Activated CD8-positive, alpha-beta memory T cell treated with anti-CD3 and anti-CD28 coated beads, Interleukin-2, amount 50 U/mL, for 1 hour (primary cell): ENCODE data around the gene TMEM63A.
"Not testable (repeated sequence)": the region's sequence is repeated elsewhere in the genome, so short reads cannot be mapped to it uniquely, and the experiment has no call there.

Source experiments
- DNase-seq: peaks from one replicate; pipeline ENCODE4 v3.0.0-alpha.2; 2020; ENCODE audit errors: extremely low read depth

TMEM63A gene

DNA sequence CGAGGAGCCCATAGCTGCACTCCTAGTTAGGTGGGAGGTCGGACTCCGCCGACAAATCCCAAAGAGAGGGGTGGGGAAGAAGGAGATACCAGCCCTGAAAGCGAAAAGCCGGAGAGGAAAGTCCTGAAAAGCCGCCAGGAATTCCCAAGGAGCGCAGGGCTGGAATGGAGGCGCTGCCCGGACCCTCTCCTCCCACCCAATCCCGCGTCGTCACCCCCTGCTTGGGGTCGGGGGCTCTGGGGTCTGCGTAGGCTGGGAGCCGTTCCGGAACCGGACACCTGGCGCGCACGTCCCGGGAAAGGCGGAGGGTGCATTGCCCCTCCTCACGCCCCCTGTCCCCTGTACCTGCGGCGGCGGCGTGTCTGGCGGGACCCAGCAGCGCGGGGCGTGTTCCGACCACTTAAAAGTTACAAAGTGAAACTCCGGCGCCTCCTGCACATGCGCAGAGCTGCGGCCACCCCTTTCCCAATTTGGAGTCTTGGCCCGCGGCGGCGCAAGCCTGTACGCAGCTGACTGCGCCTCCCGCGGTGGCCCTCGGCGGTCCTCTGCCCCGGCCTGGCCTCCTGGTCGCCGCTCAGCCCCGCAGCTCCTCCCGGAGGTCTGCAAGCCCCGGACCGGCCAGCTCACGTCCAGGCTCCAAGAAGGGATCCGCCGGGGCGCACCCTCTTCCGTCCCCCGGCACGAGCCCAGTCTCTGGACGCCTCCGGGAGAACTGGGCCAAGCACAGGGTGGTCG, at the start of gene TMEM63A:
Gene TMEM63A, minus strand, starts transcription at position 422 of the 735 bp plus-strand sequence. CDS start 4,800 bp downstream, outside the sequence.
- peak; percentile 82 for DNase-seq

DNA sequence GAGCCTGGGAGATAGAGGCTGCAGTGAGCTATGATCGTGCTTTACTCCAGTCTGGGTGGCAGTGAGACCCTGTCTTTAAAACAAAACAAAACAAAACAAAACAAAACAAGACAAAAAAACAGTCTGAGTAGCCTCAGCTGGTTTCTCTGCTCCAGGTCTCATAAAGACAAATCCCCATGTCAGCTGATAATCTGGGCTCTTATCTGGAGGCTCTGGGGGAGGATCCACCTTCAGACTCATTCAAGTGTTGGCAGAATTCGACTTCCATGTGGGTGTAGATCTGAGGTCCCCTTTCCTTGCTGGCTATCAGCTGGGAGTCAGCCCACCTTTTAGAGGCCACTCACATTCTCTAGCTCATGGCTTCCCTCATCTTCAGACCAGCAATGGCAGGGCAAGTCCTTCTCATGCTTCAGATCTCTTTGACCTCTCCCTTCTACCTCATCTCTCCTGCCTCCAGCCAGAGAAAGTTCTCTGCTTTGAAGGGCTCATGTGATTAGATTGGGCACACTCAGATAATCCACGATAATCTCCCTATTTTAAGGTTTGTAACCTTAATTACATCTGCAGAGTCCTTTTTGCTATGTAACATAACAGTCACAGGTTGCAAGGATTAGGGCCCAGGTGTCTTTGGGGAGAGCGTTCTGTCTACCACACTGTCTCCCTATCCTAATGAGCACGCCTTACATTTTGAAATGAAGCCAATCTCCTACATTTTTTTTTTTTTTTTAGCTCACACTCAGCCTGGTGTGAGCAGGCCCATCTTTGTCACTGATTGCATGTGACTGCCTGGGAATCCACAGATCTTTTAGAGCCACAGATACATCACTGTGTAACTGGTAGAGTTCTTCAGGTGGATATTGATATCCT, 49.3 kb upstream of the TMEM63A start:
- no peak for DNase-seq

DNA sequence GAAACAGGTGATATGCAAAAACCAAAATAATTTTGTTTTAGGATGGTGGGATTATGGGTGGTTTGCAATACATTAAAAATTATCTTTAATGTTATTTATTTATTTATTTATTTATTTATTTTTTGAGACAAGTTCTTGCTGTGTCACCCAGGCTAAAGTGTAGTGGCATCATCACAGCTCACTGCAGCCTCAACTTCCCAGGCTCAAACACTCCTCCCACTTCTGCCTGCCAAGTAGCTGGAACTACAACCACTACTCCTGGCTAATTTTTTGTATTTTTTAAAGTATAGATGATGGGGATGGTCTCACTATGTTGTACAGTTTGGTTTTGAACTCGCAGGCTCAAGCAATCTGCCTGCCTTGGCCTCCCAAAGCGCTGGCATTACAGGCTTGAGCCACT, 48.4 kb upstream of the TMEM63A start:
- DNase-seq = no peak

DNA sequence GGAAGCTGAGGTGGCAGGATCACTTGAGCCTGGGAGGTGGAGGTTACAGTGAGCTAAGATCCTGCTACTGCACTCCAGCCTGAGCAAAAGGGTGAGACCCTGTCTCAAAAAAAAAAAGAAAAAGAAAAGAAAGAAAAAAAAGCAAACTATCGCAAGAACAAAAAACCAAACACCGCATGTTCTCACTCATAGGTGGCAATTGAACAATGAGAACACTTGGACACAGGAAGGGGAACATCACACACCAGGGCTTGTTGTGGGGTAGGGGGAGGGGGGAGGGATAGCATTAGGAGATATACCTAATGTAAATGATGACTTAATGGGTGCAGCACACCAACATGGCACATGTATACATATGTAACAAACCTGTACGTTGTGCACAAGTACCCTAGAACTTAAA, 47.3 kb upstream of the TMEM63A start:
- not testable (repeated sequence) for DNase-seq

DNA sequence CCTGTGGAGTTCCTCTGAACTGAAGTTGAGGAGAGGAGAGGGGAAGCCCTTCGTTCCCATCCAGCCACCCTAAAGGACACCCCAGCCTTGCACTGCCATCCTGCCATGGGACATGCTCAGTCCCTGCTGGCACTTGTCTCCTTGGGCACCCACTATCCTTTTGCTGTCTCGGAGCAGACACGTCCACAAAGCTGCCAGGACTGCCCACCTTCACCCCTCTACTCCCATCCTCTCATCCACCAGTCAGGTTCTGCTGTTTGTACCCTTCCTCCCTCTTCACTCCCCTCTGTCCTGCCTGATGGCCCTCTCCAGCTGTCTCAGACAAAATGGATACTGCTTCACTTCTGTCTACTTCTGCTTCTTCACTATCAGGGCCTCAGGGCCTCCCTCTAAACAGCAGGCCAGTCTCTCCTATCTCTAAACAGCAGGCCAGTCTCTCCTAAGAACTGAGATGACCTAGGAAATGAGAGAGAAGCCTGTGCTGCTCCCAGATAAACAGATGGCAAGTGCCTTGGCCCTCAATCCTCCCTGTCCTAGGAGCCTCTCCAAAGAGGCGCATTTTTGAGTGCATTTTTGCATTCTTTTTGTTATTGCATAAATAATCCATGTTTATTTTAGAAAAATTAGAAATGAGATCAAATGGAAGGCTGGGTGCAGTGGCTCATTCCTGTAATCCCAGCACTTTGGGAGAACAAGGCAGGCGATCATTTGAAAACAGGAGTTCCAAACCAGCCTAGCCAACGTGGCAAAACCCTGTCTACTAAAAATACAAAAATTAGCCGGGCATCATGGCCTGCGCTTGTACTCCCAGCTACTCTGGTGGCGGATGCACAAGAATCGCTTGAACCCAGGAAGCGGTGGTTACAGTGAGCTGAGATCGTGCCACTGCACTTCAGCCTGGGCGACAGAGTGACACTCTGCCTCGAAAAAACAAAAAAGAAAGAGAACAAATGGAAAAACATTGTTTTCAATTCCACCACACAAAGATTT, 46.3 kb upstream of the TMEM63A start:
- DNase-seq = no peak

DNA sequence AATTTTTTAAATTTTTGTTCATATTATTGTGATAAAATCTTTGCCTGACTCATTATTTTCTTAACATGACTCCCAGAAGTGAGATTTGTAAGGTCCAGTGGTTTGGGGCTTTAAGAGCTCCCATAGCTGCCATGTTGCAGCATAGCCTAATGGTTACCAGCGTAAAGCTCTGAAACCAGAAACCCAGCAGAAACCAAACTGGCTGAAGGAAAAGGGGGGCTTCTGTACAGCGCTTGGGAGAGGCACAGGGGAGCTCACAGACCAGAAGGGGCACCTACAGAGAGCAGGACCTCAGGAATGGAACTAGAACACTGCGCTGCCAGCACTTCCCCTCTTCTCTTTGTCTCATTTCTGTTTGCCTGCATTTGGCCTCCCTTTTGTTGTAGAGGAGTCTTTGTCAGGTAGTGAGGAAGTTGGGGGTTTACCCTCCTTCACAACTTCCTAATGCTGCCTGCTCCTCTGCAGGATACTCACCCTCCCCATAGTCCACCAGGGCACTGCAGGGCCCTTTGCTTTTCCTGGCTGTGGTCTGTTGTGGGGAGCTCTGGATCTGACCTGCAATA, 44.5 kb upstream of the TMEM63A start:
- DNase-seq = no peak

DNA sequence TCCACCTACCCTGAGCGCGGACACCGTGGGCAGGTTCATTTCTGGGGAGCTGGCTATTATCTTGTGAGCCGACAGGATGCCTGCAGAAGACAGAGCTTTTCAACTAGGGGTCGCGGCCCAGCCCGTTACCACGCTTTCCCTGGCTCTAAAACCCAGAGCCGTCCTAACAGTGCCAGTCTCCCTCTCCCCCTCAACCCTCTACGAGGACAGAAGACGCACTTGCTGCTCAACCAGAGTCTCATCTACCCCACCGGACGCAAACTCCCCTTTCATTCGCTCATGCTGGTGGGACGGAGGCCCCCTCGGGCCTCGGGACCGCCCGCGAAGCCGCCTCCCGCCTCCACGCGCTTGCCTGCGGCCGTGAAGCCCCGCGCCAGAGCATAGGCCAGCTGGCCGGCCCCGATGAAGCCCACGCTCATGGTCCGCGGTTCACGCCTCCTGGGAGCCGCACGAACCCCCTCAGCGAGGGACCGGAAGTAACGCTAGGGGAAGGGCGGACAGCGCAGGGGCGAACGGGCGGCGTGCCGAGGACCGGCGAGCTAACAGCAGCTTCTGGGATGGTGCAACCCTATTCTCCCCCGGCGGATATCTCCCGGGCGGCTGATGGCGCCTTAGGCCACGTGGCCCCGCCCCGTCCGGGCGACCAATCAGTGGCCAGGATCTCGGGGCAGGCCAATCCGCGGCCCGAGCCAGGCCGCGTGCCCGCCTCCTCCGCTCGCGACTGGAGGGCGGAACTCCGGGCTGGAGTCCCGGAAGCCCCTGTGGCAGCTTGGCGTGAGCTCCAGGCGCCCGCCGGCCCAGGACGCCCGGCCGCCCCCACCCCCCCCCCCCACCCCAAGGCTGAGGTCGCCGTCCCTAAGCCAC, 41.7 kb upstream of the TMEM63A start, which contains the start of gene PYCR2:
Gene PYCR2, minus strand, starts transcription at position 559 of the 864 bp plus-strand sequence. Its CDS starts 140 bp downstream, at position 419.
- peak; percentile 69 for DNase-seq

DNA sequence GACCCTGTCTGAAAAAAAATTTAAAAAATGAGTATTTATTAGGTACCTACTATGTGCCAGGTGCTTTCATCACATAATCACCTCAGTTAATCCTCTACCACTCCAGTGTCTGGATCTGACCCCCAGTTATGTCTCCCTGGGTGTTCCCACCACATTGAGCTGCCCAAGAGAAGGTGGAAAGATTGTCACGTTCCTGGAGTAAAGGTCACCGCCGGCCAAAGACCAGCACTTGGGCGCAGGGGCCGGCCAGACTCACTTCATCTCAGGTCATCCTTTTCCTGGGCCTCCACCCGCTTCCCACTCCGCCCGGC, 41.2 kb upstream of the TMEM63A start:
- DNase-seq = no peak

DNA sequence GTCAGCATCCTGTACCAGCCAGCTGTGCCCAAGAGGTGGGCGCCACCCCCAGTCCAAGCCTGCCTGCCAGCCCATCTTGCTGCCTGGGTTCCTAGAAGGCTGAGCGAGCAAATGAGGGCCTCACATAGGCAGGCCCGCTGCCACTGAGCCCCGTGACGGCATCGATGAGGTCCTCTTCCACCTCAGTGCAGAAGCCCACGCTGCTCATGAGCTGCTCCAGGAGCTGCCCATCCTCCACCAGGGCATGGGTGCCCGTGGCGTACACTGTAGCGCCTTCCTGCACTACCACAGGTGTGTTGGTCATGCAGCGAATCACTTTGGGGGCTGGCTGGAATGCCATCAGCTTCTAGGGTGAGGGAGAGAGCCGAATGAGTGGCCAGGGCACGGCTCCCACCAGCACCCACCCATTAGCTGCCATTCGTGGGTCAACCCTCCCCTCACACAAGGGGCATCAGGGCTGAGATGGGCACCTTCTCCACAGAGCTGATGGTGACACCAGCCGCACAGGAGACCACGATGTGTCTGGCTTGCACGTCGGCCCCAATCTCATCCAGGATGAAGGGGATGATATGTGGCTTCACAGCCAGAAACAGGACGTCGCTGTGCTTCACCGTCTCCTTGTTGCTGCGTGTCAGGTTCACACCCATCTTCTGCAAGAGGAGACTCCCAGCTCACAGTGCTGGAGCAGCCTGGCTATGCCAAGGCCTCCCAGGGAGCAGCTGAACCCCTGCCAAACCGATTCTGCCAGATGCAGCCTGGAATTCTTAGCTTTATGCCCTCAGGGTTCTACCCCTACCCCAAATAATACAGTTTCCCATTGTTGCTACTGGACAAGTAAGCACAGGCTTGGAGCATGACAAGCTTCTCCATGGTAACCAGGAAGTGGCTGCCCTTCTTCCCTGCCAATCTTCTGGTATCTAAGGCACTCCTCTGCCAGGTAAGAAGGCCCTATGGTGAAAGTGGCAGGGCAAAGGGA, 39.8 kb upstream of the TMEM63A start:
- no peak for DNase-seq

DNA sequence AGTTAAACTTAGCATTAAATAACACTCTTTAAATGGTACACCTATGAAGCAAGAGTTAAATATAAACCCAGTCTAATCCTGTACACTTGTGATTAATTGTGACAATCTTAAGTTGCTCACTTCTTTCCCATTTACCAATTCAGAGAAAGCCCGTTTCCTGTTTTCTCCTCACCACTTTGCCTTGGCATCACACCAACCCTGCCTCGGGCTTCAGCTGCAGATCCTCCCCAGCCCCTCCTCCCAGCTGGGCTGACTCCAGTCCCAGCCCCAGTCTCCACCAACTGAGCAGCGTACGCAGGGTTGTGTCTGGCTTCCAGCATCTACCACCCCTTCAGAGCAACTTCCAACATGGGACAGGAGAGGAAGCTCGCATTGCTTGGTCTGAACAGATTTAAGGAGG, 37.7 kb upstream of the TMEM63A start:
- no peak for DNase-seq

DNA sequence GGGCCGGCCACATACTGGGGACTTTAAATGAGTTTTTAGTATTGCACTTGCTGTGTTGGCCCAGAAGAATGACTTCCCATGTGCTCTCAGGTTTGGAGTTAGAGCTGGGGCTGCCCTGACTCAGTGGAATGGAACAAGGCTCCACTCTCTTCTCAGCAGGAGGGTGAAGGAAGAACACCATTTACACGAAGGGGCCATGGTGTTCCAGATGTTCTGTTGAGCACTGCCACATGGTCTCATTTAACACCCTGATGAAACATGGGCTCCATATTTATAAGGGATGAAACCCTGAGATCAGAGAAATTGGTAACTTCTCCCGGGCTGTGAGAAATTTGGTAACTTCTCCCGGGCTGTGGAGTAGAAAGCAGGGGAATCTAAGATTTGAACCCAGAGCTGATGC, 36.1 kb upstream of the TMEM63A start:
- no peak for DNase-seq

DNA sequence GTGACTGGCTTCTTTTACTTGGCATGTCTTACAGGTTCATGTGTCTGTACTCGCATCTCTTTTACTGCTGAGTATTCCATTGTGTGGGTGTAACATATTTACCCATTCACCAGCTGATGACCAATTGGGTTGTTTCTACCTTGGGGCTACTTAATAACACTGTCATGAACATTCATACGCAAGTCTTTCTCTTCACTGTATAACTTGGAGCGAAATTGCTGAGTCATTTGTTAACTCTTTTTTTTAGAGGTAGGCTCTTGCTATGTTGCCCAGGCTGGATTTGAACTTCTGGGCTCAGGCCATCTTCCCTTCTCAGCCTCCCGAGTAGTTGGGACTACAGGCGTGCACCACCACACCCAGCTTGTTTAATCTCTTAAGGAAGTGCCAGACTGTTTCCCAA, 35.4 kb upstream of the TMEM63A start:
- DNase-seq = no peak

DNA sequence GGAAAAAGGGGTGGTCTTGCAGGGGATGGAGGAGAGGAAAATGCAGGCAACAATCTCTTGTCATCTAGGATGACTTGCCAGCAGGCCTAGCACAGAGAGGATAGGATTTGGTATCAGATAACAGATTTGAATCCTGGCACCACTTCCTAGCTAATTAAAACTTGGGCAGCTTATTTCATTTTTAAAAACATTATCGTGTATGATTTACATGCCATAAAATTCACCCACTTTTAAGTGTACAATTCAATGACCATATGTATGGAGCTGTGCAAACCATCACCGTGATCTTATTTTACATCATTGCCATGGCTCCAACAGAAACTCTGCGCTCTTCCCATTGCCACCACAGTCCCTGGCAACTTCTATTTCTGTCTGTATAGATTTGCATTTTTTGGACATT, 34.9 kb upstream of the TMEM63A start:
- no peak for DNase-seq

DNA sequence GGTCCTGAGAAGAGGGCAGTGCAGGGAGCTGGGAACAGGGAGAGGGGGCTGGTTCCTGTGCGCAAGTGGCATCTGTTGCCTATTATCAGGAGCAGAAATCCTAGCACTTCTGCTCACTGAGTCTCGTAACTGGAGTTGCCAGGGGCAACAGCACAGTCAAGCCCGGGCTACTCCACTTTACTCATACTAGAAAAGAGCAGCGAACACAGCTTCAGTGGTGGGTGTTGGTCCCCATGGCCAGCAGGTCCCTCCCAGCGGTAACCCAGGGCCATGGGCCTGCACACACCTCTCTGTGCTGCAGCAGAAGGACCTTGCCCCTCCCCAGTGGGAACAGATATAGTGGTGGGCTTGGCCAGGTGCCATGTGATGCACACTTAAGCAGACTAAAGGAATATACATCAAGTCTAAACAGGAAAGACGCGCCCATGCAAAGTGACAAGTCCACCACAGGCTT, 33.4 kb upstream of the TMEM63A start:
- no peak for DNase-seq

DNA sequence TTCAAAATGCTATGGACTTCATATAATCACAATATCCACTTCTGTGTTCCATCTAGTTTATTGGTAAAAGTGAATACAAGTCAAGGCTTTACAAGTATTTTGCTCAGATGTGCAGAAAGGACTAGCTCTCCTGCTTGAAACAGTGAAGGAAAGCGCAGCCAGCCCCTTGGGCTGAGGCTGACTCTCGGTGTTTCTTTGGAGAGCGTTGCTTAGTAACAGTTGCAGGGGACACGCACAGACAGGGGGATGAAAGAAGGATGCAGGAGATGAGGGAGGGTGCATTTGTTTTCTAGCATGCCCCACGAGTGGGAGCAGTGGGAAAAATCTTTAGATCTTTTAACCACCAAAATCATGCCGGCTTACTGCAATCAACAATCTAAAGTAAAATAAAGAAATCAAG, 32.8 kb upstream of the TMEM63A start:
- DNase-seq = no peak

DNA sequence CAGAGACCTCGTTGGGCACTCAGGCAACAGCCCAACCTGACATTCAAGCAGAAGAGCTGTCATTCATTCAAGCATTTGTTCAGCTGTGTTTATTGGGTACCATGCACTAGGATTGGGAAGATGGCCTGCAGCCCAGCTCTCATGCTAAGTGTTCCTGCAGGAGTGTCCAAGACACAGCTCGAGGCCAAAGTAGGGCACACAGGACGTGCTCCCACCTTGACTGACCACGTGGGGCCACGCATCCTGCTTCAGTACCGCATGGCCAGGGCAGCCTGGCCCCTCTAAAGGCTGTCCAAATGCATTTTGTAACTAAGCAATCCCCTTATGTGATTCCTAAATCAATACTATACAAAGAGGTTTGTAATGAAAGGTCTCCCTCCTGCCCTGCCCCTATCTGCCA, 32.2 kb upstream of the TMEM63A start:
- DNase-seq = no peak

DNA sequence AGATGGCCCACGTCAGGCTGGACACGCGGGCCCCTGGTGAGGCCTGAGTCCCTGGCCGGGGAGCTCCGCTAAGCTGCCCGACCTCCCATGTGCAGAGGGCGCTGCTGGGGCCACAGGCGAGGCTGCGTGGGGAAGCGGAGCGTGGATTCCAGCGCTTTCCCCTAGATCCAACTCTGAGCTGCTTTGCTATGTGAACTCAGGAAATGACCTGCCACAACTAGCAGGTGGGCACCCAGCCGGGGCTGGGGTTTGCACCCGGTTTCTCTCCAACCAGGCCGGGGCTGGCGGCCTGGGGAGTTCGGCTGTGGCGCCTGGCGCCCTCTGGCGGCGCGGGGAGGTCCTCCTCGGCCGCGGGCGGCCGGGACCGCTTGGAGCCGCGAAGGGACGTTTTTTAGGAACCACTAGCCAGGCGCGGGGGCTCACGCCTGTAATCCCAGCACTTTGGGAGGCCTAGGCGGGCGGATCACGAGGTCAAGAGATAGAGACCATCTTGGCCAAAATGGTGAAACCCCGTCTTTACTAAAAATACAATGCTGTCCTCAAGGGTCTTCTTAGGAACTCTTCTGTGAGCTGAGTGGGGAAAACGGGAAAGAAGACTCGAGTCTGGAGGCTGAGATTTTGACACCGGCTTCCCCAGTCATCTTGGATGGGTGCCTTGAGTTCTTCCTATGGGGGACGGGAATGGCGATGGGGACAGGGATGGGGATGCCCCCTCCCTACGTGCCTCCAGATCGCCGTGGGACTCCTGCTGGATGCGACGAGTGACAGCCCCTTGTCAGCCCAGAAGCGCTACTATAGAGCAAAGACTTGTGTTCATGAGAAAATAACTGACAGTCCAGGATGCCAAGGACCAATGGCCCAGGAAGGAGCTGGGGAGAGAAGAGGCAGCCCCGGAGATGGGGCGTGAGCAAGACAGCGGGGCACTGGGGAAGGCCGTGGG, 29.3 kb upstream of the TMEM63A start:
- peak; percentile 17 for DNase-seq

DNA sequence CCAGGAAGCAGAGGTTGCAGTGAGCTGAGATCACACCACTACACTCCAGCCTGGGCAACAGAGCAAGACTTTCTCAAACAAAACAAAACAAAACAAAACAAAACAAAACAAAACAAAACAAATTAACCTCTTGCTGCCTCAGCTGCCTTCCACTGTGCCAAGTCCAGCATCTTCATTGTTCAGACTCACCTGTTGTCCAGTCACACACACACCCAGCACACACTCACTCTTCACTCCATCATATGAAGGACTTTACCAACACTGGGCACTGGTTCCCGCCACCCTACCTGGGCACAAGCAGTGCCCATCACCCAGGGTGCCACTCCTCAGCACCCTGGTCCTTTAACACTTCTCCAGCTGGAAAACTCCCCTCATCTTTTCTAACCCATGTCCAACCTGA, 27.3 kb upstream of the TMEM63A start:
- no peak for DNase-seq
